Gastrocnemius medialis (tissue), 4 donors: ENCODE data around the gene FCGR3B. TPM values are rescaled to one million over a fixed set of nuclear protein-coding genes. Genes with fewer than 3 reads are reported as not detected.
"Not testable (repeated sequence)": the region's sequence is repeated elsewhere in the genome, so short reads cannot be mapped to it uniquely, and the experiment has no call there.

ENCODE experiments used
- ATAC-seq, 2 donors: fragments of 150-250 bp; one replicate each; pipeline ENCODE4 v1.9.1; 2016
- DNase-seq, 2 donors: peaks; one replicate each; pipeline ENCODE4 v3.0.0-alpha.2; 2019
- H3K27ac ChIP-seq, 4 donors: fragments of 200-600 bp; sonication (generic); 1 replicate in 1 of 4; 2 replicates in 3 of 4; pipeline ENCODE4 v1.5.1; 2016 to 2018; ENCODE audit warnings: mild to moderate bottlenecking in 2 of 4, moderate library complexity in 1 of 4
- H3K27me3 ChIP-seq, 3 donors: fragments of 200-600 bp; sonication (generic) in 2 of 3; 1 replicate in 1 of 3; 2 replicates in 2 of 3; pipeline versions ENCODE4 v1.5.1 to v1.6.0; 2016 to 2019; ENCODE audit warnings: mild to moderate bottlenecking in 1 of 3, moderate library complexity in 1 of 3
- H3K36me3 ChIP-seq, 2 donors: fragments of 200-600 bp; sonication (generic) in 1 of 2; one replicate each; pipeline ENCODE4 v1.5.1; 2017 to 2018
- H3K4me1 ChIP-seq, 2 donors: fragments of 200-600 bp; sonication (generic) in 1 of 2; one replicate each; pipeline ENCODE4 v1.5.1; 2016 to 2017; ENCODE audit warnings: mild to moderate bottlenecking in 2 of 2
- H3K4me3 ChIP-seq, 4 donors: fragments of 200-600 bp; sonication (generic) in 3 of 4; 1 replicate in 1 of 4; 2 replicates in 3 of 4; pipeline ENCODE4 v1.5.1; 2016 to 2019; ENCODE audit warnings: mild to moderate bottlenecking in 2 of 4
- H3K9me3 ChIP-seq, 3 donors: fragments of 200-600 bp; sonication (generic) in 2 of 3; 1 replicate in 1 of 3; 2 replicates in 2 of 3; pipeline ENCODE4 v1.5.1; 2016 to 2019
- in situ Hi-C, 4 donors: fragments of 200-750 bp; cut with MboI; loops; one replicate each; pipeline versions ENCODE4 v1.15.0 to v1.8.0; 2017; ENCODE audit warnings: low sequenced_read_pairs in 4 of 4
- intact Hi-C: fragments of 100-400 bp; cut with DNase I; formaldehyde crosslinking; loops from one replicate; pipeline ENCODE4 v1.15.1; 2023; ENCODE audit warnings: low total_unique reads
- total RNA-seq, 4 donors: library from RNA; depleted of rRNA; stranded (reverse); fragments of >200 nt; gene quantifications; one replicate each; pipeline versions ENCODE4 v1.1.0 to v1.2.3, GENCODE V29; 2016

Gene FCGR3B
- total RNA-seq, 4 donors from 2014 or later: 0.38 to 1.2 (median 0.42) TPM

DNA sequence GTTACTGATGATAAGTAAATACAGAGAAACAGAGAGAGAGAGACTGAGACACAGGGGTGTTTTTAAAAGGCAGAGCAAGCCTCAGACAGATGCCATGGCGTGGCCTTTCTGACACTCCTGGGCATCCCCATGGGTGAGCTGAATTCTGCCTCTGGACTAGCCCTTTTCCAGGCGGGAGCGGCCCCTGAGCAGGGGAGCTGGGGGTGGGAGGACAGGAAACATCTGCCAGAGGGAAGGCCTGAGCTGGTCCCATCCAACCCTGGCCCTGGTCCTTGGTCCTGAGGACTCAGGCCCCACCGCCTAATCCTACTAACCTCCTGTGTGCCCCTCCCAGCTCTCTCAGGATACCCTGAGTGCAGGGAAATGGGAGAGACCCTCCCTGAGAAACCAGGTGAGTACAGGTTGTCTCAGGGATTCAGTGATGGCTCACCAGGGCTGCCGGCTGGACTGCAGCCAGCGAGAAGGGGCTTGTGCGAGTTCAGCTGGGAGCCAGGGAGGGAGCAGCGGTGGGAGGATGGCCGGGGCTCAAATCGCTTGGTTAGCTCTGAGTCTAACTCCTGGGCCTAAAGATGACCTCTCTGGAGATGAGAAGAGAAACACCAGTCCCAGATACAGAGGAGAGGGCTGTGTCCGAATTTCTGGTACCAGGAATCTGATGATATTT lies 37.8 kb downstream of the FCGR3B start:
- in situ Hi-C loops, intact Hi-C loops, H3K36me3 ChIP-seq, H3K4me1 ChIP-seq, H3K4me3 ChIP-seq, H3K27me3 ChIP-seq, H3K9me3 ChIP-seq, ATAC-seq, H3K27ac ChIP-seq, DNase-seq: not testable (repeated sequence)

GRCh38 chr1:161592586-161592985 lies 38.4 kb downstream of the FCGR3B start:
- H3K27me3 ChIP-seq, H3K4me3 ChIP-seq, intact Hi-C loops, H3K27ac ChIP-seq, H3K36me3 ChIP-seq, DNase-seq, H3K4me1 ChIP-seq, H3K9me3 ChIP-seq, ATAC-seq, in situ Hi-C loops: not testable (repeated sequence)

GRCh38 chr1:161589920-161590319 lies 41.1 kb downstream of the FCGR3B start:
- H3K4me1 ChIP-seq, intact Hi-C loops, DNase-seq, H3K9me3 ChIP-seq, in situ Hi-C loops, H3K4me3 ChIP-seq, H3K27ac ChIP-seq, H3K27me3 ChIP-seq, ATAC-seq, H3K36me3 ChIP-seq: not testable (repeated sequence)

- in situ Hi-C loops, intact Hi-C loops, H3K4me1 ChIP-seq, H3K9me3 ChIP-seq, H3K36me3 ChIP-seq, DNase-seq, H3K4me3 ChIP-seq, ATAC-seq, H3K27me3 ChIP-seq, H3K27ac ChIP-seq: not testable (repeated sequence)
Observed at GRCh38 chr1:161589365-161589764, 41.6 kb downstream of the FCGR3B start.

DNA sequence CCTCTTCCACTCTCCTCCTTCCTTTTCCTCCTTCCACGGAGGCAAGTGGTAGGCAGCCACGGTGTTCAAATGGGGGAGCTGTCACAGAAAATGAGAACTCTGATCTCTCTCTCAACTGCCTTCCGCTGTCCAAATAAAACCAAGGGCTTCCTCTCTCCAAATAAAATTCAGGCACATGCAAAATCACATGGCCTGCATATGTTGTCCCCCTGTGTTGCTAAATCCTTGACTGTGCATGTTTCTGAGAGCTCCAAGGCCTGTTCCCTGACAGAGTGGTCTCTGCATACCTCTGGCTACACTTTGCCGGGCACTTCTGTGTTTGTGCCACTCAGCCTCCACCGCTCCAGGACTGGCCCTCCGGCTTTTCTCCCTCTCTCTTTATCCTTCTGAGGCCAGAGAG lies 42.4 kb downstream of the FCGR3B start:
- in situ Hi-C loops, intact Hi-C loops, H3K27me3 ChIP-seq, H3K4me1 ChIP-seq, H3K36me3 ChIP-seq, H3K9me3 ChIP-seq, H3K27ac ChIP-seq, ATAC-seq, DNase-seq, H3K4me3 ChIP-seq: not testable (repeated sequence)

DNA sequence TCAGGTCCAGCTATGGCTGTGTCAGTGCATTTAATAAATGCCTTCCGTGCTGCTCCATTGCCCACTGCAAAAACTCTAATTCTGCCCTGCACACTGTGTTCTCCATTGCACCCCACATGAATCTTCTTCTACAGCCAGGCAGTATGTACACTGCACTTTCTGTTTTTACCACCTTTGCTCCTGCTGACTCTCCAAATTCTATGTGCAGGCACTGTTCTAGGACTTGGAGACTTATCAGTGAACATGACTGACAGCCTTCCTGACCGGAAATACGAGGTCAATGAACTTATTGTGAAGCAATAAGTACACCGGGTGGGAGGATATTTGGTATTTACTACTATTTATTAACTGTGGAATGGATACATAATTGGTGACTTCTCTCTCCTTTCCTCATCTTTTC lies 48.1 kb downstream of the FCGR3B start:
- H3K4me3 ChIP-seq, DNase-seq, H3K27ac ChIP-seq, H3K9me3 ChIP-seq, H3K4me1 ChIP-seq, in situ Hi-C loops, H3K27me3 ChIP-seq, intact Hi-C loops, ATAC-seq, H3K36me3 ChIP-seq: not testable (repeated sequence)

- intact Hi-C loops, ATAC-seq, in situ Hi-C loops: not testable (repeated sequence)
Observed at GRCh38 chr1:161580879-161581537, 50.0 kb downstream of the FCGR3B start.

DNA sequence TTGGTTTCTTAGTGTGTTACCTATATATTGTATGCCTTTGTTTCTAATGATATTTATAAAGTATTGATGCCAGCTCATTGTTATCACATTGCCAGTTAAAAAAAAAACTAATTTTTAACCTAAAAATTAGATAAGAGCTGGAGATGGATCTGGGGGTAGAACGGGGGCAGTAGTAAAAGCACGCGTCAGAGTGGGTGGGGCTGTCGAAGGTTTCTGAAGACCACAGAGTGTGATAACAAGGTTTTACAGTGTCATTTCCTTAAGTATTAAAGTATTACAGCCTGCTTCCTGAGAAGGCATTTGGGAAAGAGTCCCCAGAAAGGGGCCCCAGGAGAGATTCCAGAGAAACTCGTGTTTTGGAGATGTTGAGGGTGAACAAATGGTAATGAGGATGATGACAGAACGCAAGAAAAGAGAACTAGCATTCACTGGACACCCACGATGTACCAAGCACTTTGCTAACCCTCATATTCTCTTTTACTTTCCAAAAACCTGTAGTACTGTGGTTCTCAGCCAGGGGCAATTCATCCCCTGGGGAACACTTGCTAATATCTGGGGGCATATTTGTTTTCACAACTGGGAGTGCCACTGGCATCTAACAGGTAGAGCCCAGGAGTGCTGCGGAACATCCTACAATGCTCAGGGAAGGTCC lies 51.0 kb downstream of the FCGR3B start:
- H3K4me3 ChIP-seq, ATAC-seq, intact Hi-C loops, H3K4me1 ChIP-seq, H3K9me3 ChIP-seq, H3K27me3 ChIP-seq, H3K27ac ChIP-seq, H3K36me3 ChIP-seq, in situ Hi-C loops, DNase-seq: not testable (repeated sequence)

More at GRCh38 chr1:161580879-161581537, 50.0 kb downstream of the FCGR3B start:
- DNase-seq, H3K27me3 ChIP-seq, H3K9me3 ChIP-seq, H3K4me3 ChIP-seq, H3K27ac ChIP-seq, H3K36me3 ChIP-seq, H3K4me1 ChIP-seq: not testable (repeated sequence)

- H3K27ac ChIP-seq, H3K4me1 ChIP-seq, H3K9me3 ChIP-seq, H3K27me3 ChIP-seq, intact Hi-C loops, H3K4me3 ChIP-seq, in situ Hi-C loops, H3K36me3 ChIP-seq, DNase-seq, ATAC-seq: not testable (repeated sequence)
Observed at GRCh38 chr1:161576676-161577075, 54.3 kb downstream of the FCGR3B start.
